Measurements from ENCODE around the gene SDSL.

SDSL gene

GRCh38 chr12:113435367-113435766 lies 13.2 kb downstream of the SDSL start (continued):
- no peak for TF ChIP-seq ZBTB26 (tag by site-specific recombination; optimal IDR thresholded peaks at IDR 0.05)

GRCh38 chr12:113436586-113436985 lies 14.4 kb downstream of the SDSL start:
- Histone ChIP-seq H3K27ac (ENCODE audit: extremely low read depth, low read depth, low read length) (no peak overlapping the region), H3K36me3 (ENCODE audit: control insufficient read depth in 2 of 2, insufficient read depth in 1 of 2, low read length in 2 of 2) (no peaks in the 10 kb centered on the region), H3K4me1 (ENCODE audit: control insufficient read depth, insufficient read depth, low read length) (no peaks in the 10 kb centered on the region), H3K9me3 (ENCODE audit: control insufficient read depth, insufficient read depth, low read depth, low read length) (no peaks in the 10 kb centered on the region), H3K4me3 (ENCODE audit: low read depth, low read length) (no peak overlapping the region)
- TF ChIP-seq ZNF341 (tag by site-specific recombination; IDR thresholded peaks at IDR 0.05; ENCODE audit: low read depth) (no peak), ZSCAN23 (tag by site-specific recombination; IDR thresholded peaks at IDR 0.05) (no peak), ZBTB10 (tag by site-specific recombination; IDR thresholded peaks at IDR 0.05) (no peak), ZBTB49 (tag by site-specific recombination; IDR thresholded peaks at IDR 0.05; ENCODE audit: low read depth) (no peak), ZNF624 (tag by site-specific recombination; IDR thresholded peaks at IDR 0.05) (no peak), ZNF544 (tag by site-specific recombination; IDR thresholded peaks at IDR 0.05) (no peak), ZNF37A (tag by site-specific recombination; IDR thresholded peaks at IDR 0.05) (no peak), EGR2 (tag by site-specific recombination; IDR thresholded peaks at IDR 0.05; ENCODE audit: low read depth) (no peak), ZFP69B (tag by site-specific recombination; IDR thresholded peaks at IDR 0.05) (no peak), ZBTB21 (tag by site-specific recombination; IDR thresholded peaks at IDR 0.05) (no peak), ZNF138 (tag by site-specific recombination; IDR thresholded peaks at IDR 0.05; ENCODE audit: borderline replicate concordance) (no peak), IKZF3 (tag by site-specific recombination; IDR thresholded peaks at IDR 0.05) (no peak), ZNF510 (tag by site-specific recombination; IDR thresholded peaks at IDR 0.05; ENCODE audit: insufficient replicate concordance) (no peak), ZNF645 (tag by site-specific recombination; IDR thresholded peaks at IDR 0.05) (no peak), OSR2 (tag by site-specific recombination; IDR thresholded peaks at IDR 0.05) (no peak), SALL2 (tag by site-specific recombination; IDR thresholded peaks at IDR 0.05; ENCODE audit: borderline replicate concordance) (no peak), ZNF596 (tag by site-specific recombination; IDR thresholded peaks at IDR 0.05) (no peak)
- CTCF ChIA-PET: interaction anchor here (3.2 kb wide), 1 partner anchor 11 kb away, joined by 17 read pairs; no protein-coding TSS in a partner anchor
- POLR2A ChIA-PET: no interaction called here

Measured in HEK293 (cell line).